A549 (cell line): ENCODE measurements around the gene HLA-E.

Experiments used
- CEBPB ChIP-seq, 2 experiments: fragments of >200 bp in 1 of 2; sonication (Bioruptor Twin) in 1 of 2; formaldehyde crosslinking in 1 of 2; IDR thresholded peaks; 2 replicates each; pipeline ENCODE4 v1.6.1; 2012 to 2016
- EP300 ChIP-seq, 2 experiments: fragments of >200 bp; sonication (Bioruptor Twin); formaldehyde crosslinking; IDR thresholded peaks; 2 replicates in 1 of 2; 3 replicates in 1 of 2; pipeline ENCODE4 v1.6.1; 2016 to 2017
- FOSL2 ChIP-seq, 2 experiments: fragments of 450-650 bp in 1 of 2; fragments of >200 bp in 1 of 2; sonication (Bioruptor Twin) in 1 of 2; formaldehyde crosslinking; IDR thresholded peaks; 2 replicates each; pipeline versions ENCODE4 v1.5.0 to v1.6.1; 2016 to 2020; ENCODE audit warnings: mild to moderate bottlenecking in 1 of 2, moderate library complexity in 1 of 2
- MYC ChIP-seq: IDR thresholded peaks from 2 replicates; pipeline ENCODE4 v1.6.1; 2012; ENCODE audit warnings: mild to moderate bottlenecking, inconsistent platforms, low read length, improper control_type of control experiment, borderline replicate concordance
- POLR2A ChIP-seq: IDR thresholded peaks from 2 replicates; pipeline ENCODE4 v1.6.1; 2012; ENCODE audit warnings: mild to moderate bottlenecking, low read length
- RARB ChIP-seq: fragments of 250-450 bp; sonication (Bioruptor Pico); IDR thresholded peaks from 2 replicates; pipeline ENCODE4 v1.8.0; 2021; ENCODE audit warnings: mild to moderate bottlenecking, moderate library complexity
- SMC3 ChIP-seq: fragments of >200 bp; sonication (Bioruptor Twin); formaldehyde crosslinking; IDR thresholded peaks from 3 replicates; pipeline ENCODE4 v1.6.1; 2018; ENCODE audit warnings: inconsistent platforms
- TF ChIP-seq, protein P1 (sequence below): fragments of >200 bp; sonication (Bioruptor Twin); formaldehyde crosslinking; IDR thresholded peaks from 3 replicates; pipeline ENCODE4 v1.5.1; 2016
- TF ChIP-seq, protein P2 (sequence below): IDR thresholded peaks from 2 replicates; pipeline ENCODE4 v1.6.1; 2012; ENCODE audit warnings: low read depth, borderline replicate concordance

DNA sequence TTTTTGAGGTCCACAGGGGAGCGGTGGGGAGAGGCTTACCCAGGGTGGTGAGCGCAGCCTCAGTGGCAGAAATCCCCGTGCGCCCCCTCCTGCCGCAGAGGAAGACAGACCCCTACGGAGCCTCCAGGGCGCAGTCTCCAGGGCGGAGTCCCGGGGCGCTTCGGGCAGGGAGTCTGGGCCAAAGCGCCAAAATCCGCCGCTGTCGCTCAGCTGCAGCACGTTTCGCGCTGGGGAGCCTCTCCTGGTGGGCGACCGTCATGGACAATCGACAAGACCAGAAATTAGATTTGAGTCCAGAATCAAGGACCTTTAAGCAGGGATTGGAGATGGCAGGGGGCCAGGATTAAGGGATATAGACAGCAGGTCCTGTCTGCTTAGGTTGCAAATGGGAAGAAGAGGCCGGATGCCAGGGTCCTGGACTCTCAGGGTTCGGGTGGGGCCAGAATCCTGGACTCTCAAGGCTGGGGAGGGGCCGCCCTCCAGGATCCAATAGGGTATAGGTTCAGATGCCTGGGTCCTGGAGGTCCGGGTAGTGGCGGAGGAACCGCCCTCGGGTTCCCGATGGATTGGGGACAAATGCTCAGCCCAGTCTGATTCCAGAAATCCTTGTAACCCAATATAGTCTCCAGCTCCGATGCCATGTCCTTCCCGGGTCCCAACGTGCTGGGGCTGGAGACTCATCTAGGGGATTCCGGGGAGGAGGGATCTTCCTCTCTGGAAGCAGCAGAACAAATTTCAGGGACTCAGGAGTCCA is 7.9 kb upstream of the HLA-E start:
- TF ChIP-seq RARB (CRISPR knock-in tag) (no peak), MYC (no peak), SMC3 (no peak), POLR2A (no peak), EP300 (IDR thresholded peaks at IDR 0.05) (no peak), FOSL2 (IDR thresholded peaks at IDR 0.05) (no peak), FOSL2 (CRISPR knock-in tag; IDR thresholded peaks at IDR 0.05) (no peak), CEBPB (IDR thresholded peaks at IDR 0.05) (no peak)
- TF ChIP-seq, protein P1, sequence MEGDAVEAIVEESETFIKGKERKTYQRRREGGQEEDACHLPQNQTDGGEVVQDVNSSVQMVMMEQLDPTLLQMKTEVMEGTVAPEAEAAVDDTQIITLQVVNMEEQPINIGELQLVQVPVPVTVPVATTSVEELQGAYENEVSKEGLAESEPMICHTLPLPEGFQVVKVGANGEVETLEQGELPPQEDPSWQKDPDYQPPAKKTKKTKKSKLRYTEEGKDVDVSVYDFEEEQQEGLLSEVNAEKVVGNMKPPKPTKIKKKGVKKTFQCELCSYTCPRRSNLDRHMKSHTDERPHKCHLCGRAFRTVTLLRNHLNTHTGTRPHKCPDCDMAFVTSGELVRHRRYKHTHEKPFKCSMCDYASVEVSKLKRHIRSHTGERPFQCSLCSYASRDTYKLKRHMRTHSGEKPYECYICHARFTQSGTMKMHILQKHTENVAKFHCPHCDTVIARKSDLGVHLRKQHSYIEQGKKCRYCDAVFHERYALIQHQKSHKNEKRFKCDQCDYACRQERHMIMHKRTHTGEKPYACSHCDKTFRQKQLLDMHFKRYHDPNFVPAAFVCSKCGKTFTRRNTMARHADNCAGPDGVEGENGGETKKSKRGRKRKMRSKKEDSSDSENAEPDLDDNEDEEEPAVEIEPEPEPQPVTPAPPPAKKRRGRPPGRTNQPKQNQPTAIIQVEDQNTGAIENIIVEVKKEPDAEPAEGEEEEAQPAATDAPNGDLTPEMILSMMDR, result no peak
- TF ChIP-seq, protein P2, sequence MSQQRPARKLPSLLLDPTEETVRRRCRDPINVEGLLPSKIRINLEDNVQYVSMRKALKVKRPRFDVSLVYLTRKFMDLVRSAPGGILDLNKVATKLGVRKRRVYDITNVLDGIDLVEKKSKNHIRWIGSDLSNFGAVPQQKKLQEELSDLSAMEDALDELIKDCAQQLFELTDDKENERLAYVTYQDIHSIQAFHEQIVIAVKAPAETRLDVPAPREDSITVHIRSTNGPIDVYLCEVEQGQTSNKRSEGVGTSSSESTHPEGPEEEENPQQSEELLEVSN, result no peak
